Endothelial cell of umbilical vein (primary cell): Measurements from ENCODE around the gene NEURL1B. TPM values are rescaled to one million over a fixed set of nuclear protein-coding genes. Genes with fewer than 3 reads are reported as not detected.

Experiments
- BruUV-seq: library from RNA; stranded (reverse); fragments of 400-500 nt; replicated peaks from 2 replicates; lab custom pipeline; 2021; lab: Mats Ljungman, UMichigan
- CTCF ChIA-PET: fragments of 300-600, 350-600 bp; sonication (Branson Sonifier 250); formaldehyde crosslinking; loops from one replicate; lab custom pipeline; 2021; ENCODE audit warnings: antibody characterized with exemption, inconsistent platforms; lab: Charles Lee
- POLR2A ChIA-PET: fragments of 300-600, 350-600 bp; sonication (Branson Sonifier 250); formaldehyde crosslinking; loops from one replicate; lab custom pipeline; 2021; ENCODE audit warnings: antibody characterized with exemption, inconsistent platforms; lab: Charles Lee
- DNase-seq: peaks from one replicate; pipeline ENCODE4 v3.0.0-alpha.2; 2011; ENCODE audit warnings: low read depth, low spot score
- FAIRE-seq: peaks from 2 replicates; lab custom pipeline; 2011; peaks lifted over from hg19 to GRCh38; lab: Jason Lieb, UNC
- H2AFZ ChIP-seq: 2 replicates; pipeline ENCODE4 v1.6.0; 2012; ENCODE audit warnings: low read depth, low read length, control low read depth, inconsistent platforms
- H3K27ac ChIP-seq: 2 replicates; pipeline ENCODE4 v1.5.1; 2011; ENCODE audit warnings: low read depth, mild to moderate bottlenecking, control low read depth, low read length, moderate library complexity; ENCODE audit not compliant: insufficient read depth
- H3K27me3 ChIP-seq, 2 experiments: 2 replicates each; pipeline versions ENCODE4 v1.6.0 to v1.6.1; 2011; ENCODE audit warnings: low read length in 2 of 2, mixed read lengths in 1 of 2; ENCODE audit not compliant: control insufficient read depth in 2 of 2, insufficient read depth in 2 of 2
- H3K36me3 ChIP-seq, 2 experiments: 2 replicates in 1 of 2; 3 replicates in 1 of 2; pipeline ENCODE4 v1.5.1; 2011; ENCODE audit warnings: low read length in 2 of 2, mild to moderate bottlenecking in 1 of 2, moderate library complexity in 1 of 2; ENCODE audit not compliant: control insufficient read depth in 2 of 2, insufficient read depth in 2 of 2; ENCODE audit errors: extremely low read depth in 1 of 2
- H3K4me1 ChIP-seq: 3 replicates; pipeline ENCODE4 v1.5.1; 2011; ENCODE audit warnings: mild to moderate bottlenecking, low read length; ENCODE audit not compliant: control insufficient read depth, insufficient read depth; ENCODE audit errors: extremely low read depth
- H3K4me2 ChIP-seq: 2 replicates; pipeline ENCODE4 v1.6.1; 2011; ENCODE audit warnings: low read length, control low read depth, mixed read lengths; ENCODE audit not compliant: insufficient read depth
- H3K4me3 ChIP-seq, 3 experiments: fragments of 200-600 bp in 1 of 3; sonication (generic), shearing (Covaris generic) in 1 of 3; replicated peaks in 1 of 3; 2 replicates each; pipeline ENCODE4 v1.5.1; 2011 to 2016; ENCODE audit warnings: control low read depth in 3 of 3, low read length in 3 of 3, mild to moderate bottlenecking in 2 of 3, inconsistent platforms in 1 of 3, low read depth in 1 of 3, moderate library complexity in 1 of 3; ENCODE audit not compliant: insufficient read depth in 1 of 3
- H3K79me2 ChIP-seq: 2 replicates; pipeline ENCODE4 v1.6.0; 2012; ENCODE audit warnings: low read length, inconsistent platforms; ENCODE audit not compliant: control insufficient read depth, insufficient read depth
- H3K9ac ChIP-seq: replicated peaks from 2 replicates; pipeline ENCODE3; 2011; ENCODE audit warnings: low read length, control low read depth; ENCODE audit not compliant: insufficient read depth; ENCODE audit errors: extremely low read depth
- H3K9me1 ChIP-seq: replicated peaks from 3 replicates; pipeline ENCODE4 v1.6.0; 2011; ENCODE audit warnings: mild to moderate bottlenecking, low read length; ENCODE audit not compliant: control insufficient read depth, insufficient read depth; ENCODE audit errors: extremely low read depth
- H3K9me3 ChIP-seq: replicated peaks from 2 replicates; pipeline ENCODE4 v1.5.1; 2012; ENCODE audit warnings: low read length, inconsistent platforms; ENCODE audit not compliant: control insufficient read depth, insufficient read depth
- H4K20me1 ChIP-seq: replicated peaks from 2 replicates; pipeline ENCODE3; 2011; ENCODE audit warnings: mild to moderate bottlenecking, low read length; ENCODE audit not compliant: control insufficient read depth, insufficient read depth; ENCODE audit errors: extremely low read depth
- EZH2 ChIP-seq: IDR thresholded peaks from 2 replicates; pipeline ENCODE4 v1.6.1; 2012; ENCODE audit warnings: borderline replicate concordance, low read depth, mild to moderate bottlenecking, moderate library complexity, low read length, inconsistent platforms; ENCODE audit not compliant: severe bottlenecking
- FOS ChIP-seq: IDR thresholded peaks from 2 replicates; pipeline ENCODE4 v1.6.1; 2011; ENCODE audit warnings: mild to moderate bottlenecking, low read length, moderate library complexity, borderline replicate concordance; ENCODE audit not compliant: insufficient read depth
- GATA2 ChIP-seq: IDR thresholded peaks from 2 replicates; pipeline ENCODE4 v1.7.0; 2011; ENCODE audit warnings: low read depth, mild to moderate bottlenecking, moderate library complexity, mixed read lengths, low read length; ENCODE audit not compliant: insufficient read length, insufficient read depth
- JUN ChIP-seq: IDR thresholded peaks from 2 replicates; pipeline ENCODE4 v1.6.1; 2011; ENCODE audit warnings: borderline replicate concordance, low read depth; ENCODE audit not compliant: insufficient read length, insufficient read depth
- MYC ChIP-seq: IDR thresholded peaks from one replicate; pipeline ENCODE4 v1.6.1; 2011; ENCODE audit warnings: mild to moderate bottlenecking, low read depth, low read length
- POLR2A ChIP-seq: IDR thresholded peaks from 2 replicates; pipeline ENCODE4 v1.6.1; 2012; ENCODE audit warnings: low read depth, mild to moderate bottlenecking, control low read depth, low read length
- POLR2AphosphoS5 ChIP-seq: IDR thresholded peaks from 2 replicates; pipeline ENCODE4 v1.6.1; 2012; ENCODE audit warnings: low read depth, mild to moderate bottlenecking, control low read depth, low read length, moderate library complexity; ENCODE audit not compliant: insufficient read depth
- dilution Hi-C: fragments of 300-500 bp; cut with MboI; formaldehyde crosslinking; loops from one replicate; pipeline ENCODE4 v1.15.0; 2019; ENCODE audit warnings: low sequenced_read_pairs; ENCODE audit not compliant: extremely low pct_ligation_motif_present
- intact Hi-C: fragments of 100-400 bp; cut with micrococcal nuclease; formaldehyde crosslinking; loops from one replicate; pipeline ENCODE4 v1.10.0; 2022
- polyA plus RNA-seq, 4 experiments: library from polyadenylated mRNA; depleted of rRNA in 3 of 4; stranded (reverse) in 3 of 4; unstranded in 1 of 4; fragments of >200 nt; gene quantifications; 2 replicates each; pipeline versions ENCODE4 v1.2.1 to v1.2.3, GENCODE V29; 2011 to 2012; ENCODE audit warnings: missing spikeins in 1 of 4
- total RNA-seq: library from RNA; stranded (reverse); gene quantifications from 2 replicates; pipeline ENCODE4 v1.2.3, GENCODE V29; 2021
- TF ChIP-seq, protein P1 (sequence below), 2 donors: IDR thresholded peaks; 1 replicate in 1 of 2; 2 replicates in 1 of 2; pipeline ENCODE4 v1.5.1; 2011; ENCODE audit warnings: low read length in 2 of 2, mild to moderate bottlenecking in 2 of 2, moderate library complexity in 2 of 2, control low read depth in 1 of 2, inconsistent platforms in 1 of 2, low read depth in 1 of 2; ENCODE audit not compliant: insufficient read depth in 1 of 2; ENCODE audit errors: extremely low read depth in 1 of 2
- TF ChIP-seq, protein P2 (sequence below): IDR thresholded peaks from 2 replicates; pipeline ENCODE4 v1.6.1; 2011; ENCODE audit not compliant: insufficient read depth, insufficient read length

Gene NEURL1B
- total and polyA plus RNA-seq, 2 donors (not counting 3 experiments of a cell fraction or from before 2014, with no cell fraction given), result 0.44 to 1.6 TPM

DNA sequence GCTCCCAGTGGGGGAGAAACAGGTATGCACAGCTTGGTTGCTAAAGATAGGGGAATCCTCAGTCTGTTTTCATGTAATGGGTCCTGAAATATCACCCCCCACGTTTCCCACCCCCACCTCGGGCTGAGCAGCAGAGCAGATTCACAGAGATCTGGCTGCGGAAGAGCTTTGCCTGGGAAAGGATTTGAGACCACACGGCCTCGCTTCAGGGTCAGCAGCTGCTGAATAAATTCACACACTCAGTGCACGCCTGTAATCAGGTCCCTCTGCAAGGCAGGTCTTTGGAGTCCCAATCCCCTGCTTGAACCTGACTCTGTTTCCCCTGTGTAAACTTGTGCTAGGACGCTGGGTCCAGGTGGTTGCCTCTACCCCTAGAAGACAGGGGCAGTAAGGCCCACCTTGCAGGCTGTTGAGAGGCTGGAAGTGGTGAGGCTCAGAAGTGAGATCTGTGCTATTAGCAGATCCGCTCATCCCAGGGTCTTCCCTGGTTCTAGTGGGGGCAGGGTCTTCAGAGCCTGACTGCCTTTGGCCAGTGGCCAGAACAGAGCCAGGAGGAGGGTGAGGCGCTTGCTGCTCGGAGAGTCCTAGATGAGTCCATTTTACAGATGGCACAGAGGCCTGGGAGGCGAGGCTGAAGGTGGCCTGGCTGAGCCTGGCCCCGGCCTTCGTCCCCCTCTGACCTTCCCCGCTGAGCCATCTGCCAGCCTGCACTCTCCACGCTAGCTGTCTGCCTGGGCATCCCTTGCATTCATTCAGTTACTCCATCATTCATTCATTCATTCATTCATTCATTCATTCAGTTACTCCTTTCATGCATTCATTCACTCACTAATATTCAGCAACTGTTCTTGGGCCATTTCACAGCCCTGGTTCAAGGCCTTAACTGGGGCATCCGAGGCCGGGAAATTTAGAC, 16.7 kb upstream of the NEURL1B start:
- intact Hi-C loops (no loop called here), dilution Hi-C loops (no loop called here)
- no peak for DNase-seq
- ChIA-PET CTCF (interaction anchor here (1.7 kb wide), 1 partner anchor 73 kb away, joined by 4 read pairs; no protein-coding TSS in a partner anchor), POLR2A (no interaction called here)
- FAIRE-seq, result no peak
- Histone ChIP-seq H3K36me3 (no peaks in the 10 kb centered on the region), H3K79me2 (no peaks in the 10 kb centered on the region), H3K27me3 (peaks cover 0 to 5% of the 10 kb centered on the region in 2 experiments), H3K9me1 (no peaks in the 10 kb centered on the region), H3K27ac (no peak overlapping the region), H4K20me1 (no peaks in the 10 kb centered on the region), H3K4me2 (no peak overlapping the region), H3K9me3 (no peaks in the 10 kb centered on the region), H2AFZ (no peak overlapping the region), H3K4me1 (no peaks in the 10 kb centered on the region), H3K4me3 (no peak overlapping the region), H3K9ac (no peak overlapping the region)
- BruUV-seq, result no TSS peak
- TF ChIP-seq GATA2, result no peak
- TF ChIP-seq, protein P1, sequence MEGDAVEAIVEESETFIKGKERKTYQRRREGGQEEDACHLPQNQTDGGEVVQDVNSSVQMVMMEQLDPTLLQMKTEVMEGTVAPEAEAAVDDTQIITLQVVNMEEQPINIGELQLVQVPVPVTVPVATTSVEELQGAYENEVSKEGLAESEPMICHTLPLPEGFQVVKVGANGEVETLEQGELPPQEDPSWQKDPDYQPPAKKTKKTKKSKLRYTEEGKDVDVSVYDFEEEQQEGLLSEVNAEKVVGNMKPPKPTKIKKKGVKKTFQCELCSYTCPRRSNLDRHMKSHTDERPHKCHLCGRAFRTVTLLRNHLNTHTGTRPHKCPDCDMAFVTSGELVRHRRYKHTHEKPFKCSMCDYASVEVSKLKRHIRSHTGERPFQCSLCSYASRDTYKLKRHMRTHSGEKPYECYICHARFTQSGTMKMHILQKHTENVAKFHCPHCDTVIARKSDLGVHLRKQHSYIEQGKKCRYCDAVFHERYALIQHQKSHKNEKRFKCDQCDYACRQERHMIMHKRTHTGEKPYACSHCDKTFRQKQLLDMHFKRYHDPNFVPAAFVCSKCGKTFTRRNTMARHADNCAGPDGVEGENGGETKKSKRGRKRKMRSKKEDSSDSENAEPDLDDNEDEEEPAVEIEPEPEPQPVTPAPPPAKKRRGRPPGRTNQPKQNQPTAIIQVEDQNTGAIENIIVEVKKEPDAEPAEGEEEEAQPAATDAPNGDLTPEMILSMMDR (IDR thresholded peaks at IDR 0.05; ENCODE audit: extremely low read depth in 1 of 2, insufficient read depth in 1 of 2, low read depth in 1 of 2, low read length in 2 of 2), result no peak
- TF ChIP-seq, protein P2, sequence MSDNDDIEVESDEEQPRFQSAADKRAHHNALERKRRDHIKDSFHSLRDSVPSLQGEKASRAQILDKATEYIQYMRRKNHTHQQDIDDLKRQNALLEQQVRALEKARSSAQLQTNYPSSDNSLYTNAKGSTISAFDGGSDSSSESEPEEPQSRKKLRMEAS, result no peak
- no peak for TF ChIP-seq MYC
- TF ChIP-seq POLR2AphosphoS5, result no peak
- TF ChIP-seq POLR2A, result no peak
- TF ChIP-seq EZH2, result no peak
- TF ChIP-seq JUN, result no peak
- no peak for TF ChIP-seq FOS
